Keratinocyte (primary cell): Measurements from ENCODE around the gene PTCSC3. TPM values are rescaled to one million over a fixed set of nuclear protein-coding genes. Genes with fewer than 3 reads are reported as not detected.

Experiments used
- DNase-seq: peaks from one replicate; pipeline ENCODE4 v3.0.0-alpha.2; 2011; ENCODE audit warnings: low read depth, missing footprints, low spot score
- FAIRE-seq: peaks from 2 replicates; lab custom pipeline; 2011; peaks lifted over from hg19 to GRCh38; lab: Jason Lieb, UNC
- H2AFZ ChIP-seq: 2 replicates; pipeline ENCODE4 v1.6.0; 2012; ENCODE audit warnings: low read length, control low read depth, inconsistent platforms; ENCODE audit not compliant: control insufficient read depth
- H3K27ac ChIP-seq: 2 replicates; pipeline ENCODE4 v1.5.1; 2011; ENCODE audit warnings: low read length; ENCODE audit not compliant: control insufficient read depth, insufficient read depth
- H3K27me3 ChIP-seq: 3 replicates; pipeline ENCODE4 v1.6.0; 2011; ENCODE audit warnings: low read length; ENCODE audit not compliant: control insufficient read depth, insufficient read depth; ENCODE audit errors: extremely low read depth
- H3K36me3 ChIP-seq, 2 experiments: 2 replicates in 1 of 2; 3 replicates in 1 of 2; pipeline ENCODE4 v1.5.1; 2011; ENCODE audit warnings: low read length in 2 of 2, mild to moderate bottlenecking in 1 of 2; ENCODE audit not compliant: control insufficient read depth in 2 of 2, insufficient read depth in 2 of 2; ENCODE audit errors: extremely low read depth in 1 of 2
- H3K4me1 ChIP-seq: 3 replicates; pipeline ENCODE4 v1.5.1; 2011; ENCODE audit warnings: low read length; ENCODE audit not compliant: control insufficient read depth, insufficient read depth; ENCODE audit errors: extremely low read depth
- H3K4me2 ChIP-seq: 3 replicates; pipeline ENCODE4 v1.6.0; 2011; ENCODE audit warnings: low read depth, low read length; ENCODE audit not compliant: control insufficient read depth, insufficient read depth; ENCODE audit errors: extremely low read depth
- H3K4me3 ChIP-seq, 3 experiments: fragments of 200-600 bp in 1 of 3; sonication (generic) in 1 of 3; 2 replicates in 2 of 3; 3 replicates in 1 of 3; pipeline ENCODE4 v1.5.1; 2011 to 2016; ENCODE audit warnings: low read length in 3 of 3, mild to moderate bottlenecking in 3 of 3, control low read depth in 2 of 3, inconsistent platforms in 1 of 3, low read depth in 1 of 3, mixed read lengths in 1 of 3, mixed run types in 1 of 3, moderate library complexity in 1 of 3; ENCODE audit not compliant: control insufficient read depth in 2 of 3, insufficient read depth in 2 of 3; ENCODE audit errors: extremely low read depth in 1 of 3
- H3K79me2 ChIP-seq: 2 replicates; pipeline ENCODE4 v1.6.0; 2012; ENCODE audit warnings: low read length; ENCODE audit not compliant: control insufficient read depth, insufficient read depth
- H3K9ac ChIP-seq: 3 replicates; pipeline ENCODE4 v1.6.0; 2011; ENCODE audit warnings: low read length; ENCODE audit not compliant: control insufficient read depth, insufficient read depth; ENCODE audit errors: extremely low read depth
- H3K9me1 ChIP-seq: 3 replicates; pipeline ENCODE4 v1.6.0; 2011; ENCODE audit warnings: low read length; ENCODE audit not compliant: control insufficient read depth, insufficient read depth; ENCODE audit errors: extremely low read depth
- H3K9me3 ChIP-seq: 2 replicates; pipeline ENCODE4 v1.5.1; 2012; ENCODE audit warnings: low read depth, low read length; ENCODE audit not compliant: control insufficient read depth
- H4K20me1 ChIP-seq: 3 replicates; pipeline ENCODE4 v1.6.0; 2011; ENCODE audit warnings: low read length; ENCODE audit not compliant: control insufficient read depth, insufficient read depth; ENCODE audit errors: extremely low read depth
- EZH2 ChIP-seq: IDR thresholded peaks from one replicate; pipeline ENCODE4 v1.6.1; 2012; ENCODE audit warnings: inconsistent platforms, mild to moderate bottlenecking, low read length, moderate library complexity
- dilution Hi-C: fragments of 300-500 bp; cut with MboI; formaldehyde crosslinking; loops from one replicate; pipeline ENCODE4 v1.7.0; 2020; ENCODE audit warnings: low sequenced_read_pairs; ENCODE audit not compliant: extremely low pct_ligation_motif_present
- polyA plus RNA-seq, 5 experiments: library from polyadenylated mRNA; depleted of rRNA in 3 of 5; stranded (reverse) in 3 of 5; stranded (forward) in 1 of 5; unstranded in 1 of 5; fragments of >200 nt; gene quantifications; 1 replicate in 1 of 5; 2 replicates in 3 of 5; 3 replicates in 1 of 5; pipeline versions ENCODE4 v1.2.1 to v1.2.3, GENCODE V29; 2011 to 2012; ENCODE audit warnings: missing spikeins in 2 of 5, low read depth in 1 of 5, low replicate concordance in 1 of 5
- TF ChIP-seq, protein P1 (sequence below), 3 experiments: IDR thresholded peaks in 1 of 3; conservative IDR thresholded peaks in 1 of 3; optimal IDR thresholded peaks in 1 of 3; 2 replicates in 2 of 3; 3 replicates in 1 of 3; pipeline versions ENCODE3 to v1.5.1; 2011; ENCODE audit warnings: low read length in 3 of 3, mild to moderate bottlenecking in 3 of 3, moderate library complexity in 2 of 3, control low read depth in 1 of 3, inconsistent platforms in 1 of 3; ENCODE audit not compliant: insufficient read depth in 2 of 3; ENCODE audit errors: extremely low read depth in 1 of 3

The PTCSC3 gene
- polyA plus RNA-seq, 1 donor (not counting 4 experiments of a cell fraction or from before 2014, with no cell fraction given), result not detected

DNA sequence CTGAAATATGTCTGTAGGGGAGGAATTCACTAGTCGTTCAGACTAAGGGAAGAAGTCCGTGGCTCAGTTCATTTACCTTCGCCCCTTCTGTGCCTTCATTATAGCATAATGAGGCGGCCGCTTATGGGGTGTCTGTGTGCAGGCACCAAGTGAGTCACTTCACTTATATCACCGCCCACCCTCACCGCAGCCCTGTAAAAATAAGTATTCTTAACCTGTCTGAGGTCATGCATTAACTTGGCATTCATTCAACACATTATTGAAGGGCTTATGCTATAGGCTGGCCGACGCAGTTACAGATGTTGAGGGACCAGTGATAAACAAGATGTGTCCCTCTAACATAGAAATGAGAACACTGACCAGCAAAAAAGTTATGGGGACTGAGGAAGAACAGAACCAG is 47.7 kb upstream of the PTCSC3 start:
- Histone ChIP-seq H3K4me3 (no peak overlapping the region), H3K79me2 (no peaks in the 10 kb centered on the region), H3K9me1 (no peaks in the 10 kb centered on the region), H3K27me3 (no peaks in the 10 kb centered on the region), H3K9me3 (no peaks in the 10 kb centered on the region), H3K4me1 (peaks cover 10% of the 10 kb centered on the region), H3K36me3 (no peaks in the 10 kb centered on the region), H2AFZ (no peak overlapping the region), H4K20me1 (no peaks in the 10 kb centered on the region), H3K27ac (no peak overlapping the region), H3K4me2 (no peak overlapping the region), H3K9ac (no peak overlapping the region)
- dilution Hi-C loops, result no loop called here
- DNase-seq (no peak), FAIRE-seq (no peak)
- TF ChIP-seq EZH2, result no peak
- TF ChIP-seq, protein P1, sequence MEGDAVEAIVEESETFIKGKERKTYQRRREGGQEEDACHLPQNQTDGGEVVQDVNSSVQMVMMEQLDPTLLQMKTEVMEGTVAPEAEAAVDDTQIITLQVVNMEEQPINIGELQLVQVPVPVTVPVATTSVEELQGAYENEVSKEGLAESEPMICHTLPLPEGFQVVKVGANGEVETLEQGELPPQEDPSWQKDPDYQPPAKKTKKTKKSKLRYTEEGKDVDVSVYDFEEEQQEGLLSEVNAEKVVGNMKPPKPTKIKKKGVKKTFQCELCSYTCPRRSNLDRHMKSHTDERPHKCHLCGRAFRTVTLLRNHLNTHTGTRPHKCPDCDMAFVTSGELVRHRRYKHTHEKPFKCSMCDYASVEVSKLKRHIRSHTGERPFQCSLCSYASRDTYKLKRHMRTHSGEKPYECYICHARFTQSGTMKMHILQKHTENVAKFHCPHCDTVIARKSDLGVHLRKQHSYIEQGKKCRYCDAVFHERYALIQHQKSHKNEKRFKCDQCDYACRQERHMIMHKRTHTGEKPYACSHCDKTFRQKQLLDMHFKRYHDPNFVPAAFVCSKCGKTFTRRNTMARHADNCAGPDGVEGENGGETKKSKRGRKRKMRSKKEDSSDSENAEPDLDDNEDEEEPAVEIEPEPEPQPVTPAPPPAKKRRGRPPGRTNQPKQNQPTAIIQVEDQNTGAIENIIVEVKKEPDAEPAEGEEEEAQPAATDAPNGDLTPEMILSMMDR (optimal IDR thresholded peaks at IDR 0.05 in 1 of 3, IDR thresholded peaks at IDR 0.05 in 1 of 3, conservative IDR thresholded peaks at IDR 0.05 in 1 of 3; ENCODE audit: extremely low read depth in 1 of 3, insufficient read depth in 2 of 3, low read length in 3 of 3), result no peak

GRCh38 chr14:36223558-36223957 is 47.0 kb upstream of the PTCSC3 start:
- Histone ChIP-seq H3K4me2 (no peak overlapping the region), H3K9ac (no peak overlapping the region), H3K27ac (no peak overlapping the region), H3K9me3 (no peaks in the 10 kb centered on the region), H3K36me3 (no peaks in the 10 kb centered on the region), H2AFZ (no peak overlapping the region), H3K27me3 (no peaks in the 10 kb centered on the region), H3K9me1 (no peaks in the 10 kb centered on the region), H3K79me2 (no peaks in the 10 kb centered on the region), H3K4me3 (no peak overlapping the region), H4K20me1 (no peaks in the 10 kb centered on the region), H3K4me1 (peaks cover 10% of the 10 kb centered on the region)
- DNase-seq, result no peak
- TF ChIP-seq EZH2, result no peak
- TF ChIP-seq, protein P1 (optimal IDR thresholded peaks at IDR 0.05 in 1 of 3, IDR thresholded peaks at IDR 0.05 in 1 of 3, conservative IDR thresholded peaks at IDR 0.05 in 1 of 3; ENCODE audit: extremely low read depth in 1 of 3, insufficient read depth in 2 of 3, low read length in 3 of 3), result no peak
- dilution Hi-C loops, result no loop called here
- FAIRE-seq, result no peak
